Measurements from ENCODE around the gene WASHC3.

- no peak for TF ChIP-seq CTCF (IDR thresholded peaks at IDR 0.05 in 2 of 3, conservative IDR thresholded peaks at IDR 0.05 in 1 of 3; ENCODE audit: control insufficient read depth in 2 of 3, extremely low read depth in 1 of 3, insufficient read depth in 1 of 3, low read depth in 3 of 3, low read length in 3 of 3)
- no peak for TF ChIP-seq POLR2AphosphoS5 (IDR thresholded peaks at IDR 0.05; ENCODE audit: low read length)
- no peak for TF ChIP-seq JUNB (IDR thresholded peaks at IDR 0.05)
- no peak for TF ChIP-seq EP300 (IDR thresholded peaks at IDR 0.05; ENCODE audit: borderline replicate concordance in 1 of 2, control insufficient read depth in 1 of 2, low read depth in 2 of 2, low read length in 2 of 2)
Measured at GRCh38 chr12:101963697-101964096, 98.1 kb downstream of the WASHC3 start.
